AG04449 (cell line): ENCODE results near the gene SMARCD3.

Experiments used
- CTCF ChIA-PET: fragments of 350-600 bp; formaldehyde crosslinking; extraction: SDS; loops from one replicate; lab custom pipeline; 2021; ENCODE audit warnings: antibody characterized with exemption; lab: Yijun Ruan, JAX
- POLR2A ChIA-PET: fragments of 400-600, 350-600 bp; formaldehyde crosslinking; extraction: SDS; loops from one replicate; lab custom pipeline; 2020; ENCODE audit warnings: antibody characterized with exemption, inconsistent platforms; lab: Yijun Ruan, JAX
- DNase-seq: peaks from one replicate; pipeline ENCODE4 v3.0.0-alpha.2; 2010; ENCODE audit warnings: low read depth, low spot score
- H3K4me3 ChIP-seq: 2 replicates; pipeline ENCODE4 v1.5.1; 2011; ENCODE audit warnings: low read depth, mild to moderate bottlenecking, control low read depth, low read length
- TF ChIP-seq, protein P1 (sequence below): IDR thresholded peaks from one replicate; pipeline ENCODE4 v1.5.1; 2011; ENCODE audit warnings: mild to moderate bottlenecking, moderate library complexity, low read length, control low read depth, inconsistent platforms; ENCODE audit not compliant: insufficient read depth; ENCODE audit errors: missing control alignments

Gene SMARCD3

DNA sequence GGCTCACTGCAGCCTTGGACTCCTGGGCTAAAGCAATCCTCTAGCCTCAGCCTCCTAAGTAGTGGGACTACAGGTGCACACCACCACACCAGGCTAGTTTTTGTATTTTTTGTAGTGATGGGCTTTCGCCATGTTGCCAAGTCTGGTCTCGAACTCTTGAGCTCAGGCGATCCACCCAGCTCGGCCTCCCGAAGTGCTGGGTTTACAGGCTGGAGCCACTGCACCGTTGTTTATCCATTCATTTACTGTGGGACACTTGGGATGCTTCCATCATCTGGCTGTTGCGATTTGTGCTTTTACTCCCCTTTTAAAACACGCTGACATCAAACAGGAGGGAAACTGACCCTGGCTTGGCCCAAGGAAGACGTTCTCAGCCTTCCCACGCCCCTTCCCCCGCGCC, 30.5 kb upstream of the SMARCD3 start:
- TF ChIP-seq, protein P1, sequence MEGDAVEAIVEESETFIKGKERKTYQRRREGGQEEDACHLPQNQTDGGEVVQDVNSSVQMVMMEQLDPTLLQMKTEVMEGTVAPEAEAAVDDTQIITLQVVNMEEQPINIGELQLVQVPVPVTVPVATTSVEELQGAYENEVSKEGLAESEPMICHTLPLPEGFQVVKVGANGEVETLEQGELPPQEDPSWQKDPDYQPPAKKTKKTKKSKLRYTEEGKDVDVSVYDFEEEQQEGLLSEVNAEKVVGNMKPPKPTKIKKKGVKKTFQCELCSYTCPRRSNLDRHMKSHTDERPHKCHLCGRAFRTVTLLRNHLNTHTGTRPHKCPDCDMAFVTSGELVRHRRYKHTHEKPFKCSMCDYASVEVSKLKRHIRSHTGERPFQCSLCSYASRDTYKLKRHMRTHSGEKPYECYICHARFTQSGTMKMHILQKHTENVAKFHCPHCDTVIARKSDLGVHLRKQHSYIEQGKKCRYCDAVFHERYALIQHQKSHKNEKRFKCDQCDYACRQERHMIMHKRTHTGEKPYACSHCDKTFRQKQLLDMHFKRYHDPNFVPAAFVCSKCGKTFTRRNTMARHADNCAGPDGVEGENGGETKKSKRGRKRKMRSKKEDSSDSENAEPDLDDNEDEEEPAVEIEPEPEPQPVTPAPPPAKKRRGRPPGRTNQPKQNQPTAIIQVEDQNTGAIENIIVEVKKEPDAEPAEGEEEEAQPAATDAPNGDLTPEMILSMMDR: no peak
- no peak overlapping the region for H3K4me3 ChIP-seq
- no peak for DNase-seq
- CTCF ChIA-PET: interaction anchor here (1.1 to 2.4 kb wide), 2 partner anchors 13 to 30 kb away, joined by 3 to 5 read pairs; no protein-coding TSS in a partner anchor
- POLR2A ChIA-PET: no interaction called here

DNA sequence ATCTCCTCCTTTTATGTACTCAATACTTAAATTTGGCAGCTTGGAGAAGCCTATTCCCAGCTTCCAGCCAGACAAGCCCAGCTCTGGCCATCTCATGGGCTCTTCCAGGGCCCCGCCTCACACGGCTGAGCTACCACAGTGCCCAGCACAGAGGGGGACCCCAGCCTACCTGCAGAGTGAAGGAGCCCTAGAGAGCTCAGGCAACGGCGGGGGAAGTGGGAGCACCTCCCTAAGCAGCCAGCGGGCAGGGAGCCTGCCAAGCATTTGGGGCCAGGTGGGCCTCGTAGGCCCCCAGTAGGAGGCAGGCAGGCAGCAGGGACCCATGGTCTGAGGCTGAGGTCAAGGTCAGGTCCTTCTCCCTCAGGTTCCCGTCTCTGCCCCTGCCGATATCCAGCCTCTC, 29.1 kb upstream of the SMARCD3 start:
- H3K4me3 ChIP-seq: no peak overlapping the region
- no peak for DNase-seq
- POLR2A ChIA-PET: no interaction called here
- TF ChIP-seq, protein P1: no peak
- CTCF ChIA-PET: interaction anchor here (0.7 to 2.4 kb wide), 6 partner anchors 17 to 482 kb away, joined by 3 to 5 read pairs (median 3); no protein-coding TSS in a partner anchor

DNA sequence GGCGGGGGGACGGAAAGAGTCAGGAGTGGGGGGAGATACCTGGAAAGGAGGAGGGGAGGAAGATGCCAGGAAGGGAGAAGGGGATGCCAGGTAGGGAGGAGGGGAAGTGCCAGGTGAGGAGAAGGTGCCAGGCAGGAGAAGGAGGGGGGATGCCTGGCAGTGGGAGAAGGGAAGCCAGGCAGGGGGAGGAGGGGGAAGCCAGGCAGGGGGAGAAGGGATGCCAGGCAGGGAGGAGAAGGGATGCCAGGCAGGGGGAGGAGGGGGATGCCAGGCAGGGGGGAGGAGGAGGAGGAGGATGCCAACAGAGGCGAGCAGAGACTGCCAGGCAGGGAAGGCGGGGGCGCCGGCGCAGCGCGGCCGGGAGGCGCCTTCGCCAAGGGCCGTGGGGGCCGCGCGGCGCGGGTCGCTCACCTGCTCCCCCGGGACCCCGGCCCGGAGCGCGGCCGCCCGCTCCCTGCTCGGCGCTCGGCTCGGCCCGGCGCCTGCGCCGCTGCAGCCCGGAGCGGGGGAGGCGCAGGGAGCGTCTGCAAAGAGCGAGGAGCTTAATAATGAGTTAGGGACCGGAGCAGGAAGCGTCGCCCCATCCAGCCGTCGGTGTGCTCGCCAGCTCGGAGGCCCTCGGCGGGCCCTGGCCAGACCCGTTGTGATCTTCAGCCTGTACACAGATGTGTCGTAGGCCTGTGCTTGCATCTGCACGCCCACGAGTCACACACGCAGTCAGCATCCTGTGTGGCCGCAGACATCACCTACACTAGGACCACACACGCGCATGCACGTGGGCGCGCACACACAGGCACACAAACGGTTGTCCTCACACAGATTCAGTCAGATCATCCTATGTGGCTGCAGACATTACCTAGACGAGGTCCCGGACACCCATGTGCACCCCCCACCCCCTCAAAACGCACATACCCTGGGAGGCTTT, 28.4 kb upstream of the SMARCD3 start:
- no peak for DNase-seq
- TF ChIP-seq, protein P1: no peak
- CTCF ChIA-PET: interaction anchor here (0.7 to 2.4 kb wide), 5 partner anchors 18 to 39 kb away, joined by 3 to 5 read pairs (median 3); no protein-coding TSS in a partner anchor
- peak overlapping the region; percentile 58 for H3K4me3 ChIP-seq
- POLR2A ChIA-PET: interaction anchor here (0.5 kb wide), 1 partner anchor 30 kb away, joined by 3 read pairs; no protein-coding TSS in a partner anchor

DNA sequence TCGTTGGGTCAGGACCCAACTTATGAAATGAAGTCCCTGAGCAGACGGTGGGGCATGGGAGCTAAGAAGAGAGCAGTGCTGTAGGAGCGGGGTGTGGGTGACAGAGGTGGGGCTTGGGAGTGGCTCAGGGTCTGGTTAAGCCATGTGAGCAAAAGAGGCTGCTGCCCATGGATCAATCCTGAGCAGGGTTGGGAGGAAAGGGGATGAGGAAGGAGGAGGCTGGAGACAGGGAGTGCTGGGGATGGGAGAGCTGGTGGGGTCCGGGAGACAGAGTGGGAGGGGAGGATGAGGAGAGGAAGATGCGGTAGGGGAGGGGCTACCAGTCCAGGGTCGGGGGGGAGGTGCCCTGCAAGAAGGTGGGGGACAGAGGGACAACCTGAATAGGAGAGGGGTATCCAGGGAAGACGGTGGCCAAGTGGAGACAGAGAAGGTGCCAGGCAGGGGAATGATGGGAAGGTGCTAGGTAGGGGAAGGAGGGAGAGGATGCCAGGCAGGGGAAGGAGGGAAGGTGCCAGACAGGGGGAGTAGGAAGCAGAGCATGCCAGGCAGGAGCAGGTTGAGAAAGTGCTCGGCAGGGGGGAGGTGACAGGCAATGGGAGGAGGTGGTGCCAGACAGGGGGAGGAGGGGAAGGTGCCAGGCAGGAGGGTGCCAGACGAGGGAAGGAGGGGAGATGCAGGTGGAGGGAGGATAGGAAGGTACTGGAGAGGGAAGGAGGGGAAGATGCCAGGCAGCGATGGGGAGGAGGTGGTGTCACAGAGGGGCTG, 27.5 kb upstream of the SMARCD3 start:
- TF ChIP-seq, protein P1: no peak
- no peak for DNase-seq
- H3K4me3 ChIP-seq: peak overlapping the region; percentile 58
- POLR2A ChIA-PET: no interaction called here
- CTCF ChIA-PET: no interaction called here

DNA sequence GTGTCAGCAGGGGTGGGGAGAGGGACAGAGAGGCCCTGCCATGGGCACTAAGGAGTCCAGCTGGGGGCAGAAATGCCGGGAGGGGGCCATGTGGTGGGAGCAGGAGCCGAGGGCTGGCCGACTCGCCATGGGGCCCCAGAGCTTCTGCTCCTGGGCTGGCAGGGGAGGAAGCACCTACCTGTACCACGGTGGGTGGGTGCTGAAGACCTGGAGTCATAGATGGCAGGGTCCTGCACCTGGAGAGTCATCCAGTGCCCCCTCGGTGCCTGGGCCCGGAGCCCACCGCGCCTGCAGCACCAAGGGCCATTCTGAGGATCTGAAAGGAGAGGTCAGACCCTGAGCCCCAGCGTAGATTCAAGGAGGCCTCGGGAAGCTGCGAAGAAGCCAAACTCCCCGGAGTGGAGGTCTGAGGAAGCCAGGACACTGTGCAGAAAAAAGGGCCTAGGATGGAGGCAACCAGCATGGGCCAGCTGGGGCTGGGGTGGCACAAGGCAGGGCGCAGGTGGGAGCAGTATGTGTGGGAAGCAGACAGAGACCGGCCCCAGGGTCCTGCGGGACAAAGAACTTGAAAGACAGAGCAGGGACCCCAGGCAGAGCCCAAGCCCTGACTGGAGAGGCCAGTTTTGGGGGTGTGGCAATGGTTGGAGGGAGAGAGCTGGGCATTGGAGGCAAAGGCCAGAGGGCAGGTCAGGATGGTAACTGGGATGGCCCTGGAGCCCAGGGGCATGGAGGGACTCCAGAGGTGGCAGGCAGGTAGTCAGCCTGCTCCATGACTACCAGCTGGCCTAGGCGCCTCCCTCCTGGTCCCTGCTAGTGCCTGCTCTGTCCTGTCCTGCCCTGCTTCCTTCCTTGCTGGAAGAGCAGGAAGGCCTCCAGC, 26.7 kb upstream of the SMARCD3 start:
- POLR2A ChIA-PET: no interaction called here
- CTCF ChIA-PET: no interaction called here
- TF ChIP-seq, protein P1: no peak
- DNase-seq: no peak
- H3K4me3 ChIP-seq: no peak overlapping the region
